Myocyte (in vitro differentiated cells): ENCODE measurements around the gene UBXN4. TPM values are rescaled to one million over a fixed set of nuclear protein-coding genes. Genes with fewer than 3 reads are reported as not detected.
A peak's percentile ranks its signal among the peaks of the same experiment; 100 is the strongest.
"Not testable (repeated sequence)": the region's sequence is repeated elsewhere in the genome, so short reads cannot be mapped to it uniquely, and the experiment has no call there.

Experiments
- DNase-seq: peaks from one replicate; pipeline ENCODE4 v3.0.0-alpha.2; 2012; ENCODE audit warnings: low read depth
- total RNA-seq: library from RNA; depleted of rRNA; stranded (reverse); fragments of >200 nt; gene quantifications from 2 replicates; pipeline ENCODE4 v1.2.3, GENCODE V29; 2014

The UBXN4 gene
- total RNA-seq, 1 donor from 2014 or later, result 73.7 TPM

- DNase-seq, result no peak
Observed at GRCh38 chr2:135762022-135762421, 20.4 kb downstream of the UBXN4 start.

DNA sequence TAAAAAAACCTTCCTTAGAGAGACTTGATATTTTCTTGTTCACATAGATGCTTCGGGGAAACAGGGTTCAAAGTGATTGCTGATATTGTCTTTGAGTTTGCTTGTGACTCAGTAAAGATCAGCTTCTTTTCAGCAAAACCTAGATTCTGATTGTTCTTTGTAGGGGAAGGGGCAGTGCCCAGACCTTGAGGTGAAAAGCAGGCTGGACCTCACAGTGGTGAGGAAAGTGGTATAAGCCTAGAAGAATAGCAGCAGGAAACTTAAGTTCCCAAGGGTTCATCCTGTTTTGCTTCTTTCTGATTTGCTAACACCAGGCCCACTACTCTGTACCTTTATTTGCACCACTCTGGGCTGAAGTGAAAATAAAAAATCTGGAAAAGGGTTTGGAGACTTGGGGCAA, 20.9 kb downstream of the UBXN4 start:
- no peak for DNase-seq

DNA sequence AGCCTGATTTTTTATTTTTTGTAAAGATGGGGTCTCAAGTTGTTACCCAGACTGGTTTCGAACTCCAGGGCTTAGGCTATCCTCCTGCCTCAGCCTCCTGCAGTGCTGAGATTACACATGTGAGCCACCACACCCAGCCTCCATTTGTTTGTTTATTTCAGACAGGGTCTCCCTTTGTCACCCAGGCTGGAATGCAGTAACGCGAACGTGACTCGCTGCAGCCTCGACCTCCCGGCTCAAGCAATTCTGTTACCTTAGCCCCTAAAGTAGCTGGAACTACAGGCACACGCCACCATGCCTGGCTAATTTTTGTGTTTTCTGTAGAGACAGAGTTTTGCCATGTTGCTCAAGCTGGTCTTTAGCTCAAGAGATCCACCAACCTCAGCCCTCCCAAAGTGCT, 27.2 kb downstream of the UBXN4 start:
- no peak for DNase-seq

- no peak for DNase-seq
Observed at GRCh38 chr2:135773319-135773718, 31.7 kb downstream of the UBXN4 start.

DNA sequence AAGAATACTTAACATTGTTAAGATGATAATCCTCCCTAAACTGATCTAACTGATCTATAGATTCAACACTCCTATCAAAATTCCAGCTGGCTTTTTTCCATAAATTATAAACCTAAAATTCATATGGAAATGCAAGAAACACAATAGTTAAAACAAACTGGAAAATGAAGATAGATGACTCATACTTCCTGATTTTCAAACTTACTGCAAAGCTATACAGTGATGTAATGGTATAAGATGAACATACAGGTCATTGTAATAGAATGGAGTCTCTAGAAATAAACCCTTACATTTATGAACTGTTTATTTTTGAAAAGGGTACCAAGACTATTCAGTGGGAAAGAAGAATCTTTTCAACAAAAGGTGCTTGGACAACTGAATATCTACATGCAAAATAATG, 32.3 kb downstream of the UBXN4 start:
- no peak for DNase-seq

GRCh38 chr2:135775420-135775819, 33.8 kb downstream of the UBXN4 start:
- DNase-seq, result no peak

DNA sequence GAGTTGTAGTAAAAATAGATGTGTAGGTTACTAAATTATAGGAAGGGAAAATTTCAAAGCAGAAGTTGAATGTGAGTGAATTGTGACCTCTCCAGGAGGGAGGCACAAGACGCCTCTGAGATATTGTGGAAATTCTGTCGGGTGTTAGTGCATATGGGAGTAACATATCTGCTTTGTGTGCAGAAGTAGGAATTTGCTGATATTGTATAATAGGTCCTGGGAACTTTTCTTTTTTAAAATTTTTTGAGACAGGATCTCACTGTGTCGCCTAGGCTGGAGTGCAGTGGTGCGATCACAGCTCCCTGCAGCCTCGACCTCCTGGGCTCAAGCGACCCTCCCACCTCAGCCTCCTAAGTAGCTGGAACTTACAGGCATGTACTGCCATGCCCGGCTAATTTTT, 34.7 kb downstream of the UBXN4 start:
- DNase-seq, result no peak

- no peak for DNase-seq
Observed at GRCh38 chr2:135782231-135782630, 40.6 kb downstream of the UBXN4 start.

- DNase-seq, result no peak
Observed at GRCh38 chr2:135783439-135783838, 41.8 kb downstream of the UBXN4 start.

GRCh38 chr2:135785032-135785431, 43.4 kb downstream of the UBXN4 start:
- DNase-seq, result no peak

DNA sequence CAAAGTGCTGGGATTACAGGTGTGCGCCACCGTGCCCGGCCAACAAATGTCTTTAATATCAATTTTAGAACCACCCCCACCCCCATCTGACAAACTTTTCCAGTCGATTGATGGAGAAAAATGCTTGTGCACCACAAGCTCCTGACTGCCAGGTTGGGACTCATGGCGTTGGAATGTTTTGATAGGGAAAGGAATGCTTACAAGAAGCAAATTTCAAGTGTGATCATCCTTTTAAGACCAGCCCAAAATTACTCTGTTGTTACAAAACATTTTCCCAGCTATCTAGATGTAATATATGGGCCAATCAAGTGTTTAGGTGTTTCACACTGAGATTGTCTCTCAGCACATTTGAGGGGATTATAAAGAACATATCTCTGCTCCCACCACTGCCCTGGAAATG, 45.2 kb downstream of the UBXN4 start:
- DNase-seq, result peak; percentile 54

- no peak for DNase-seq
Observed at GRCh38 chr2:135790423-135790822, 48.8 kb downstream of the UBXN4 start.

DNA sequence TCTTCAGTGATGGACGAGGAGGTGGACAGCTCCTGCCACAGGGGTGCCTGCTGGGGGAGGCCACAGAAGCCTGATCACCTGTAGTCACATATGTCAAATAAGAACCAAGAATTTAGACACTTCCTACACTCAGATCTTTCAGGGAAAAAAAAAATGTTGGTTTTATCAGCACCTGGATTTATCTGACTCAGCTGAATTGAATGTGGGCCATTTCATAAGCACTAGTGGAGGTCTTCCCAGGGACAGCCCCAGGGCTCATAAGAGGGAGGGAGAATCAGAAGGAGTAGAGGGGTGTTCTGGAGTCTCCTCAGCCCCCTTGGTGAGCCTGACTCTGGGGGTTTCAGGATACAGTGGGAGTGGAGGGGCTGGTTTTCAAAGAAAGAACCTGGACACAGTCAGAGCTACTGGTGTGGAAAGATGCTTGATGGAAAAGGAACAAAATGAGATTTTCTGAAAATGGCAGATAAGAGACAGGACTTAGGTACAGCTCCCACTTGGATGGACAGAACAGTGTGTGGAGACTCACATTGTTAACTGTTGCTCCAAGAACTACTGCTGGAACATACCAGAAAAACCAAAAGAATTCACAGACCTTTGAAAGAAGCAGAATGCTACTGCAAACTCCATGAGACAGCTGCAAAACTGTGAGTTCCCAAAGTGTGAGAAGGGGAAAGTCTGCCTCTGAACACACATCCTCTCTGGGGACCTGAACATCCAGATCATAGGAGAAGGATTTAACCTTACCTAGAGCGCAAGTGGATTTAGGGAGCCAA, 49.9 kb downstream of the UBXN4 start:
- DNase-seq, result peak; percentile 61

- no peak for DNase-seq
Observed at GRCh38 chr2:135792401-135793150, 50.9 kb downstream of the UBXN4 start.

- DNase-seq, result not testable (repeated sequence)
Observed at GRCh38 chr2:135795641-135796040, 54.0 kb downstream of the UBXN4 start.

- DNase-seq, result no peak
Observed at GRCh38 chr2:135796606-135797005, 55.0 kb downstream of the UBXN4 start.

GRCh38 chr2:135797497-135798274, 56.0 kb downstream of the UBXN4 start:
- DNase-seq, result peak; percentile 72

DNA sequence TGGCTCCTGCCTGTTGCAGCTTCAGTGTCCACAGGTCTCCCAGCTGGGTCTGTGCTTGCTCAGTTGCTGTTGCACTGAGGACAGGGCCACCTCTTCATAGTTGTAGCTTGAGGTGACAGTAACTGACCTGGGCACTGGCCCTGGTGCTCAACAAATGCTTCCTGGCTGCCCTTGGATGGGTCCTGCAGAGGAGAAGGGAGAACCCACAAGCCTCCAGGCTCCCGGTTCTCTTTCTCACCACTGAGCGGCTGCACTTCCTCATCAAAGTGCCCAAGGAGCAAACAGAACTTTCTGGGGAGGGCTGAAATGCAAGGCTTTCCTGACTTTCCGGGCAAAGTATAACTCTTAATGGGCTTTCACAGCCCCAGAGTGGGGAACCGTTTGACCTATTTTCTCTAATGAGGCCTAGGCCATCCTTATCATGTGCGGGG, 56.6 kb downstream of the UBXN4 start:
- no peak for DNase-seq

GRCh38 chr2:135798762-135799161, 57.1 kb downstream of the UBXN4 start:
- peak; percentile 18 for DNase-seq

DNA sequence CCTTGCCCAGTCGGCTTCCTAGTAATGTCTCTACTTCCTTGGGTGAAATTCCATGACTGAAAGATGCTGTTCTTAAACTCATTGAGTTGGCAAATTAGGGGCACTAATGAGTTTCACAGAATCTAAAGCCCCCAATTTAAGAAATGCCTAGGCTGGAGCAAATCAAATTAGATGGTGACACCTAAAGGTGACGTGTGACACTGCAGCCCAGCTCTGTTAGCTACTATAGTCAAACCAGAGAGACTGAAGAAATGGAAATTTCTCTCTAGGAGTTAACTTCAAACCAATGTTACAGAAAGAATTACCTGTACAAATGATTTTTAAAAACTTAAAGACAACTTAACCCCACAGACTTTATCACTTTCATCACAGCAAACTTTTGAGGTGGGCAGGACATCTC, 58.1 kb downstream of the UBXN4 start:
- DNase-seq, result no peak

GRCh38 chr2:135800513-135801460, 59.1 kb downstream of the UBXN4 start:
- DNase-seq, result no peak
